ENCODE results near the gene TRPM3. TPM values are rescaled to one million over a fixed set of nuclear protein-coding genes. Genes with fewer than 3 reads are reported as not detected.

The TRPM3 gene
- total RNA-seq, 1 donor from 2014 or later, result 0.25 TPM

DNA sequence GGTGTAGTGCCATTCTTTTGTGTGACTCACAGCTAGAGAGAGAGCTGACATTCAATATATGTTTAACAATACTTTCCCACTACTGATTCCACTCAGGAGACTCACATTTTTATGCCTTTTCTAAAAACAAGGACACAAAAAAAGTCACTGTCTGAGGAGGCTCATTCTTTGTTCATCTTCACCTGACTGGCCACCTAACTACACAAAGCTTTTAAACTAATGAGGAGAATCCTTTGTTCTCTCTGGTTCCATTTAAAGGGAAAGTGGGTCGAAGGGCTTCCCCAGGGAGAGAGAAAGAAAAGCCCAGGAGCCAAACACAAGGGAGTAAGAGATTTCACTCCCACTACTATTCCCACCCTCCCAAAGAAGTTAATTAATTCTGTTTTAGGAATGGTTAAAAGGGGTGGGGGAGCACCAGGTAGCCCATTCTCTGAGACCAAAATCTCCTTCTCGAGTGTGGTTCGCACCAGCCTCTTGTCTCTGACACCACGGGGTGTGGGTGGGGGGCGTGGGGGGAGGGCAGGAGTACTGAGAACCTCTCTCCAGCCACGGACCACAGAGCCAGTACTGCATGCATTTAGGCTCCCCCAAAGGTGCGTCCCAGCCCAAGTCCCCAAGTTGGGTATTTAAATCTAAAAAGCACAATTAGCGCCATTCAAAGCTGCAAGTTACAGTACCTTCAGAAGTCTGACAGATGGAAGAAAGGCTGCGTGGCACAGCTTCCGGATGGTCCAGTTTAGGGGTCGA lies 747 bp downstream of the TRPM3 start:
- DNase-seq (ENCODE audit: extremely low spot score in 2 of 2), result no peak
- Histone ChIP-seq H3K36me3 (no peaks in the 10 kb centered on the region), H3K4me1 (peaks cover 4% of the 10 kb centered on the region), H3K4me3 (no peak overlapping the region), H3K27me3 (no peaks in the 10 kb centered on the region), H3K9me3 (no peaks in the 10 kb centered on the region), H3K27ac (no peak overlapping the region)
- intact Hi-C loops (cut with DNase I), result no loop called here
- TF ChIP-seq POLR2A (IDR thresholded peaks at IDR 0.05), result no peak
- TF ChIP-seq, protein P1, sequence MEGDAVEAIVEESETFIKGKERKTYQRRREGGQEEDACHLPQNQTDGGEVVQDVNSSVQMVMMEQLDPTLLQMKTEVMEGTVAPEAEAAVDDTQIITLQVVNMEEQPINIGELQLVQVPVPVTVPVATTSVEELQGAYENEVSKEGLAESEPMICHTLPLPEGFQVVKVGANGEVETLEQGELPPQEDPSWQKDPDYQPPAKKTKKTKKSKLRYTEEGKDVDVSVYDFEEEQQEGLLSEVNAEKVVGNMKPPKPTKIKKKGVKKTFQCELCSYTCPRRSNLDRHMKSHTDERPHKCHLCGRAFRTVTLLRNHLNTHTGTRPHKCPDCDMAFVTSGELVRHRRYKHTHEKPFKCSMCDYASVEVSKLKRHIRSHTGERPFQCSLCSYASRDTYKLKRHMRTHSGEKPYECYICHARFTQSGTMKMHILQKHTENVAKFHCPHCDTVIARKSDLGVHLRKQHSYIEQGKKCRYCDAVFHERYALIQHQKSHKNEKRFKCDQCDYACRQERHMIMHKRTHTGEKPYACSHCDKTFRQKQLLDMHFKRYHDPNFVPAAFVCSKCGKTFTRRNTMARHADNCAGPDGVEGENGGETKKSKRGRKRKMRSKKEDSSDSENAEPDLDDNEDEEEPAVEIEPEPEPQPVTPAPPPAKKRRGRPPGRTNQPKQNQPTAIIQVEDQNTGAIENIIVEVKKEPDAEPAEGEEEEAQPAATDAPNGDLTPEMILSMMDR (IDR thresholded peaks at IDR 0.05), result no peak
- no peak for TF ChIP-seq POLR2AphosphoS5 (IDR thresholded peaks at IDR 0.05; ENCODE audit: insufficient read depth in 1 of 2, low read depth in 1 of 2)

DNA sequence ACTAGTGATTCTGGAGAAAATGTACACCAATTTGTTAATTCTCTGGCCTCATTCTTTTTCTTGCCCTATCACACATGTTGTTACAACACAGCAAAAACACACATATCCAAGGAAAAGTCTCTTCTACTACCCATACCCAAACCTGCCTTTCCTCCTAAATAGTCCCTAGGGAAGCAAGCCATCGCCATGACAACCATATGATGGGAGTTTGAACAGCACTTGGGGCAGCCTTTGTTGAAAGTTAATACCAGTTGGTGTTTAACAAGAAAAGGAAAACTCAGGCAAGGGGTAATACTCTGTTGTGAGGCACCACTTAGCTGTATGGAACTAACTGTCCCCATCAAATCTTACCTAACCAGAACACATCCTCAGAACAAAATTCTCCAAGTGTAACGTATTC lies 1.7 kb downstream of the TRPM3 start:
- intact Hi-C loops (cut with DNase I), result no loop called here
- no peak for DNase-seq (ENCODE audit: extremely low spot score in 2 of 2)
- no peaks in the 10 kb centered on the region for H3K36me3 ChIP-seq
- H3K4me3 ChIP-seq, result no peak overlapping the region
- no peak overlapping the region for H3K27ac ChIP-seq
- no peaks in the 10 kb centered on the region for H3K9me3 ChIP-seq
- TF ChIP-seq, protein P1 (IDR thresholded peaks at IDR 0.05), result no peak
- TF ChIP-seq POLR2AphosphoS5 (IDR thresholded peaks at IDR 0.05; ENCODE audit: insufficient read depth in 1 of 2, low read depth in 1 of 2) (no peak), POLR2A (IDR thresholded peaks at IDR 0.05) (no peak)
- H3K27me3 ChIP-seq, result no peaks in the 10 kb centered on the region
- peaks cover 4% of the 10 kb centered on the region for H3K4me1 ChIP-seq

DNA sequence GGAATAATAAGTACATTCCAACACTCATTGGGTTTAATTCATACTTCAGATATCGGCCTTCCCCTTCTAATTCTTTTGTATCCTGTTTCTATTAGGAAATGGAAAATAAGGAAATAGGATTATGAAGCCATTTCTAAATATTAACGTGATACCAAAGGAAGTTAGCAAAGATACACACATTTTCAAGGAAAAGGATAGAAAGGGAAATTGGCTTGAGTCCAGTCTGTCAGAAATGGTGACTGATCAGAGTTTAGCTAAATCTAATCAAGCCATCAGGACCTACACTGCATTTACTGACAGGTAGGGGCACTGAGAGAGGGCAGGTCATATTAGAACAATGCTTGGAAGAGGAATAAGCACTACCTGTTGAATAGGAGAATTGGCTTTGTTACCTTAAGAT lies 3.1 kb downstream of the TRPM3 start:
- TF ChIP-seq POLR2AphosphoS5 (IDR thresholded peaks at IDR 0.05; ENCODE audit: insufficient read depth in 1 of 2, low read depth in 1 of 2), result no peak
- TF ChIP-seq POLR2A (IDR thresholded peaks at IDR 0.05), result no peak
- TF ChIP-seq, protein P1 (IDR thresholded peaks at IDR 0.05), result no peak
- H3K4me1 ChIP-seq, result peaks cover 4% of the 10 kb centered on the region
- no peak overlapping the region for H3K27ac ChIP-seq
- no peaks in the 10 kb centered on the region for H3K9me3 ChIP-seq
- DNase-seq (ENCODE audit: extremely low spot score in 2 of 2), result no peak
- H3K36me3 ChIP-seq, result no peaks in the 10 kb centered on the region
- no peak overlapping the region for H3K4me3 ChIP-seq
- intact Hi-C loops (cut with DNase I), result no loop called here
- H3K27me3 ChIP-seq, result no peaks in the 10 kb centered on the region

DNA sequence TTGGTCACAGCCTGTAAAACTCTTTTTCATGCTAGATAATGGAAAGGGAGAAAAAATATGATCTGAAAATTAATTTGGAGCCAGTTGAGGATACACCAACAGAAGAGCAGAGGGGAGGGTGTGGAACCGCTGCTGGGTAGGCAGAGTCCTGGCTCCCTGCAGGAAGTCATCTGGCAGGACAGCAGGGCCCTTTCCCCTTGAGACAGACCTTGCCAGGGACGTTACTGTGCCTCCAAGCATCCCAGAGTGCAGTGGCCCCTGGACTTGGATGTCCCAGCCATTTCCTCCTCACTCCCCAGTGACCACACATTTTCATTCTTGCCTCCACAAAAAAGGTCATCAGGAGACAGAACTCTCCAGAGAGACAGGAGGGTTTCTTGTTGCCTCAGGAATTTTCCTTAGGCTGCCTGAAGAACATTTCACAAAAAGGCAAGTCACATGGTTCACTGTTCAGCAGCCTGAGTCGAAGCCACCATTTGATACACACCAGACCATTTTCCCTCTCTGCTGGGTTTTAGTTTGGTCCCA lies 5.9 kb downstream of the TRPM3 start:
- no peak for DNase-seq (ENCODE audit: extremely low spot score in 2 of 2)
- no peaks in the 10 kb centered on the region for H3K9me3 ChIP-seq
- intact Hi-C loops (cut with DNase I), result no loop called here
- no peak overlapping the region for H3K27ac ChIP-seq
- no peak overlapping the region for H3K4me3 ChIP-seq
- H3K36me3 ChIP-seq, result no peaks in the 10 kb centered on the region
- H3K4me1 ChIP-seq, result no peaks in the 10 kb centered on the region
- TF ChIP-seq, protein P1 (IDR thresholded peaks at IDR 0.05), result no peak
- no peak for TF ChIP-seq POLR2AphosphoS5 (IDR thresholded peaks at IDR 0.05; ENCODE audit: insufficient read depth in 1 of 2, low read depth in 1 of 2)
- no peak for TF ChIP-seq POLR2A (IDR thresholded peaks at IDR 0.05)
- H3K27me3 ChIP-seq, result no peaks in the 10 kb centered on the region

DNA sequence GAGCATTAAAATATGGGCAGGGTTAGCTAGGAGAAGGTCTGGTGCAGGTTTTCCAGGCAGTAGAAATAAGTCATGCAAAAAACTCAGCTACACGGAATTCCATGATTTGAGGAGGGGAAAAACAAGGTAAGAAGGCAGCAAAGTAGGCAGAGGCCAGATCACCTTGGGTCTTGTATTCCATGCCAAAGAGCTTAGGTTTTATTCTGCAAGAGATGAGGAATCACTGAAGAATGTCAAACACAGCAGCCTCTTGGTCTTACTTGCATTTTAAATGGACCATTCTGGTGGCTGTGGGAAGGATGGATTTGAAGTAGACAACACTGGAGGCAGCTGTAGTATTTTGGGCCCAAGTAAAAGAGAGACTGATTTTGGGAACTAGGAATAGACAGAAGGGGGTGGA lies 8.6 kb downstream of the TRPM3 start:
- no peak for TF ChIP-seq POLR2A (IDR thresholded peaks at IDR 0.05)
- TF ChIP-seq, protein P1 (IDR thresholded peaks at IDR 0.05), result no peak
- TF ChIP-seq POLR2AphosphoS5 (IDR thresholded peaks at IDR 0.05; ENCODE audit: insufficient read depth in 1 of 2, low read depth in 1 of 2), result no peak
- Histone ChIP-seq H3K4me1 (no peaks in the 10 kb centered on the region), H3K9me3 (no peaks in the 10 kb centered on the region), H3K27ac (no peak overlapping the region), H3K4me3 (no peak overlapping the region), H3K27me3 (no peaks in the 10 kb centered on the region), H3K36me3 (no peaks in the 10 kb centered on the region)
- intact Hi-C loops (cut with DNase I), result no loop called here
- DNase-seq (ENCODE audit: extremely low spot score in 2 of 2), result no peak

Data from vagina (tissue), 2 donors.